HG03097 (cell line): ENCODE measurements around the gene RAET1E.
"Not testable (repeated sequence)": the region's sequence is repeated elsewhere in the genome, so short reads cannot be mapped to it uniquely, and the experiment has no call there.

Experiments
- ATAC-seq: cut with Tn5 transposase; IDR thresholded peaks from one replicate; pipeline ENCODE4 v1.9.1; 2021; ENCODE audit not compliant: unreplicated experiment, low FRiP score

The RAET1E gene

DNA sequence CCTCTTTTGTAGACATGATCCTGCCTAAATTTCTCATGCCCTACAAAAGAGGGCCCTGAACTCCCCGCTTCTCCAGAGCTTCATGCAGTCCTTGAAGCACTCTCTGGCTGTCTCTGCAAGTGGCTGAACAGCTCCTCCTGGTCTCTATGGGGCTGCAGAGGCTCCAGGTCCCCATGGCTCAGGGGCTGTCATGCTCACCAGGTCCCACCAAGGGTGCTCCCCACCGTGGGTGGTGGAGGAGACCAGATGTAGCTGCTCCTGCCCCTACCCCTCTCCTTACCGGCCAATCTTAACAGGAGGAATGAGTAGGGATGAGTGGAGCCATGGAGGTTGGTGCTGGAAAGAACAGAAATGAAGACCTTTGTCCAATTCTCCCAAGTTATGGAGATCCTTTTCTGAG lies 14.8 kb upstream of the RAET1E start:
- not testable (repeated sequence) for ATAC-seq

DNA sequence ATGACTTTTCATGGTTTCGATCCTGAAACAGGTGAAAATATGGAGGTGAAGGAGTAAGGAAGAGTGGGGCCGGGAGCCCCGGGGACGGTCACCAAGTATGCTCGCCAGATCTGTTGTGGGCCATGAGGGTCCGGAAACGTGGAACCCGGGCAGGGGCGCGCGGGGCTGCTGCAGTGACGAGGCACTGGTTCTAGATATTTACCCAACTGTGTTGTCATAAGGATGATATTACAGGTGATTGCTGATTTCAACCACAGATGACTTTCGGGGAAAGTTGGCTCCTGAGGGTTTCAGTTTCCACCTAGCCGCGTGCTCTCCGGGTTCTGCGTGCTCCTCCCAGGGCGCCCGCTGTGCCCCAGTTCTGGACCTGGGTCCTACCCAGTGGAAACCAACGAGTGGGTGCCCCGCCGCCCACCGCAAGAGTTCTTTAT lies 12.8 kb upstream of the RAET1E start:
- ATAC-seq = no peak

GRCh38 chr6:149909701-149910470 lies 12.0 kb upstream of the RAET1E start:
- no peak for ATAC-seq

DNA sequence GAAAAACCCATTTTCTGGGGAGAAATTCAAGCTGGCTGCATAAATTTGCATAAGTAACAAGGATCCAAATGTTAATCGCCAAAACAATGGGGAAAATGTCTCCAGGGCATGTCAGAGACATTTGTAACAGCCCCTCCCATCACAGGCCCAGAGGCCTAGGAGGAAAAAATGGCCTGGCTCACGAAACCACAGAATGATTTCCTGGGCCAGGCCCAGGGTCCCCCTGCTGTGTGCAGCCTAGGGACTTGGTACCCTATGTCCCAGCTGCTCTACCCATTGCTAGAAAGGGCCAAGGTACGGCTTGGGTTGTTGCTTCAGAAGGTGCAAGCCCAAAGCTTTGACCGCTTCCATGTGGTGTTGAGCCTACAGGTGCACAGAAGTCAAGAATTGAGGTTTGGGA lies 10.6 kb upstream of the RAET1E start:
- not testable (repeated sequence) for ATAC-seq

GRCh38 chr6:149907317-149907716 lies 9.4 kb upstream of the RAET1E start:
- ATAC-seq = no peak

DNA sequence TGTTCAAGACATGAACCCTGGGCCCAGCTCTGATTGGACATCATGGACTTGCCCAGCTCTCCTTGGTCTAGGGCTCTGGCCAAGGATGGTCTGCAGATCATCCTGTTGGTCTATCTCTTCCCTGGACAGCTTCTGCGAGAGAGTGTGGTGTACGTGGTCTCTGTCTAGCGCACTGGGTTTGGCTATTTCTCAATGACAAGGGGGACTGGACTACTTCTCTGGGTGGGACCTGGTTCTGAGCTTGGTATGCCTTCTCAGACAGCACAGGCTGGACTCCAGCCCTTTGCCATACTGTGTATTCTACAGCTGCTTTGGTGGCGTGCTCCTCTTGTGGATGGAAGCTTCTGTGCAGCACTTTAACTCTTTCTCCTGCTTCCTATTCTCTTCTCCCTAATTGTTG lies 8.5 kb upstream of the RAET1E start:
- ATAC-seq = no peak

GRCh38 chr6:149905911-149906371 lies 8.0 kb upstream of the RAET1E start:
- ATAC-seq = no peak

- ATAC-seq = no peak
Observed at GRCh38 chr6:149905371-149905910, 7.5 kb upstream of the RAET1E start.

DNA sequence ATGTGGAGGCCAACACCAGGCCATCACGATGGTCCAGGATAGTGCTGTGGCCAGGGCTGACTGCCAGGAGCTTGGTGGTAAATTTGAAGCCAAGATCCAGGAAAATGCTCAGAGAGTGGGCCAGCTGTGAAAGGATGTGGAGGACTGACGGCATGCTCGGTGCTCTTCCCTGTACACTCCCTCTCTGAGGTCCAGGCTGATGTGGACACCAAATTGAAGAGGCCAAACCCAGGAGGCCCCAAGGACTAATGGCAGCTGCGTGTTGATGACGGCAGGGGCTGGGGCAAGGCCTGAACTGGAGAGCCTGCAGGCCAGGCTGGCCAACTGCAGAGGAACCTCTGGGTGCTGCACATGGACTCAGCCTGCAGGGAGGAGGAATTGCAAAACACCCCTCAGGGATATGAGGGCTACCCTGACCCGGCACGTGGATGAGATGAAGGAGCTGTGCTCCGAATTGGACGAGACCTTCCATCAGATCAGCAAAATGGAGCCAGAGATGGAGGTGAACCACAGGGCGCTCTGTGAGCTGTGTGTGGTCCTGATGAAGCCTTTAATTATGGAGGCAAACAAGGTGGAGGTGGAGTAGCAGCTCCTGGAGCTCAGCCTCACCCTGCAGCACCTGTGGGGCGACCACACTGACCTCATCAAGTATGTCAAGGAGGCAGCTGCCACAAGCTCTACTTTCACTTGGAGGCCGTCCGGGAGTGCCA lies 6.9 kb upstream of the RAET1E start:
- no peak for ATAC-seq

- ATAC-seq = no peak
Observed at GRCh38 chr6:149903938-149904611, 6.2 kb upstream of the RAET1E start.

- ATAC-seq = no peak
Observed at GRCh38 chr6:149901444-149902140, 3.7 kb upstream of the RAET1E start.

DNA sequence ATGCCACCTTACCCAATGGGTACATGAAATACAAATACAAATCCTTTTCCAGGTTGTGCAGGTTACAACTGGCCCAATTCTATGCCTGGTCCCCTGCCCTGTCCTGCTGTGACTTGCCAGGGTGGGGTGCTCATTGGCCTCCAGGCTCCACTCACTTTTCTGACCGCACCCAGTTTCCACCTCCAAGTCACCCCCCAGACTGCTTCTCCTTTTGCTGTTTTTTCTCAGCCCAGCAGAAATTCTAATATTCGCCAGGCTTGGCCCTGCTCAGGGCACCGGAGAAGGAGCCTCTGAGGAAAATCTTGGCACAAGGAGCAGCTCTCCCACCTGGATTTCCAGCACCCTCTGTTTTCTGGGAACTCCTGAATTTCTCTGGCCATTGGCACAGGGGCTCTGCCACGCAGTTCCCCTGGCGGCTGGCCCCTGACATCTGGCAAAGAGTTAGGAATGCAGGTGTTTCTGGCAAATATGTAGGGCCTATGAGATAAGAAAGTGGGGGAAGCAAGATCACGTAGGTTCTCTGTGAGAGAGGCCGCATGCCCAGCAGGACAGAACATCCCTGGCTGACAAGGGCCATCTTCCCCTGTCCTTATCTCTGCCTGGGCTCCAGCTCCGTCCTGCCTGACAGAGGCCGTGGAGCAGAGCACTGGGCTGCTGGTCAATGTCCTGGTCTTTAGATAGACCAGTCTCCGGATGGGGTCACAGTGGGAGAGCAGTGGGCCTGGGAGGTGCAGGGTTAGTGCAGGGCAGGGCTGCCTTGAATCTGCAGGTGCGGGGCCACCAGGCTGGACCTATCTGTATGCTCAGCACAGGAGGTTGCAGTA lies 2.9 kb upstream of the RAET1E start:
- ATAC-seq = no peak

DNA sequence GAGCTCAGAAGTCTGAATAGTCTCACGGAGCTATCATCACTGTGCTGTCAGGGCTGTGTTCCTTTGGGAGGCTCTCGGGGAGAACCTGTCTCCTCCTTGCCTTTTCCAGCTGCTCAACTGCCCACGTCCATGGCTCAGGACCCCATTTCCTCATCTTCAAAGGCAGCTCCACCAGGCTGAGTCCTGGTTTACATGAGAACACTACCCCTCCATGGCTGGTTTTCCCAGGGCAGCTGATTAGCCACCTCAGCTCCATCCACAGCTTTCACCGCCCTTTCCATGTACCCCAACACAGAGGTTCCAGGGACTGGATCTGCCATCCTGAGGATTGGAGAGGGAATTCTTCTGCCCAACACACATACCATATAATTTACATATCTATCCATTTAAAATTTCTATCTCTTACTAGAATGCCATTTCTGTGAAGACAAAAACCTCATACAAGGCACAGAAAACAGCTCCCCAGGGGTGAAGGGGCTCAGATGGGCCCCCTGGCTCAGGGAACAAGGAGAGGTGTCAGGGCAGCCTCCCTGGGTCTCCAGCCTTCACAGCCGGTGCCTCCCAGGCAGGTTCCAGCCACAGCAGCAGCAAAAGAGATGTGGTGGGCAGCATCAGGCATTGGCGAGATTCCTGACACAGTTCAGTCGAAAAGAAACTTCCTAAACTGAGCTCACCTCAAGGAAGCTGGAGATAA lies 2.2 kb upstream of the RAET1E start:
- ATAC-seq = no peak

GRCh38 chr6:149899486-149899885 lies 1.6 kb upstream of the RAET1E start:
- ATAC-seq = no peak

DNA sequence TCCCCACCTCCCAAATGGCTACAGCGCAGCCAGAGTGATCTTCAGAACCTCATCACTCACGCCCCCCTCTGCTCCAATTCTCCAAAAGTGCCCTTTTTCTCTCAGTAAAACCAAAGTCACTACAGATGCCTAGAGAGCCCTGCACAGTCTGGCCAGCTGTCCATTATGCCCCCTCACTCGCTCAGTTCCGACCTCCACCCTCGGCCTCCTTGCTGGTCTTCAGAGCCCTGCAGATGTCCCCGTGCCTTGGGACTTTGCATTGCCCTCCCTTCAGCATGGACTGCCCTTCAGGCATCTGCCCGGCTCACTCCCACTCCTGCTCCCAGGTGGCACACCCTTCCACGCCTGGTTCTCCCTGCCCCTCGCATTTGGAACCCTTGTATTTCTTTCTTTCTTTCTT lies 1.1 kb upstream of the RAET1E start:
- no peak for ATAC-seq

- ATAC-seq = no peak
Observed at GRCh38 chr6:149897015-149897697, 757 bp downstream of the RAET1E start.

GRCh38 chr6:149896491-149896890 lies 1.4 kb downstream of the RAET1E start:
- ATAC-seq = no peak

GRCh38 chr6:149895833-149896271 lies 2.1 kb downstream of the RAET1E start:
- no peak for ATAC-seq
